H1 (cell line): ENCODE data around the gene OR8K5. TPM values are rescaled to one million over a fixed set of nuclear protein-coding genes. Genes with fewer than 3 reads are reported as not detected.

Experiments used
- HDAC2 ChIP-seq, 2 experiments: fragments of 300-600 bp in 1 of 2; sonication (generic) in 1 of 2; IDR thresholded peaks; 2 replicates each; pipeline ENCODE4 v1.6.1; 2011 to 2012; ENCODE audit warnings: low read depth in 2 of 2, low read length in 2 of 2, mild to moderate bottlenecking in 2 of 2, moderate library complexity in 2 of 2, borderline replicate concordance in 1 of 2, inconsistent platforms in 1 of 2
- POLR2A ChIP-seq, 2 experiments: IDR thresholded peaks; 1 replicate in 1 of 2; 2 replicates in 1 of 2; pipeline ENCODE4 v1.6.1; 2011; ENCODE audit warnings: low read depth in 2 of 2, low read length in 2 of 2, mild to moderate bottlenecking in 2 of 2; ENCODE audit errors: control extremely low read depth in 1 of 2
- POU5F1 ChIP-seq: IDR thresholded peaks from 2 replicates; pipeline ENCODE4 v1.6.1; 2011; ENCODE audit warnings: low read depth, mild to moderate bottlenecking, low read length, moderate library complexity
- RXRA ChIP-seq: IDR thresholded peaks from 2 replicates; pipeline ENCODE4 v1.6.1; 2011; ENCODE audit warnings: low read depth, mild to moderate bottlenecking, low read length, moderate library complexity; ENCODE audit not compliant: insufficient read depth
- SIN3A ChIP-seq, 2 experiments: IDR thresholded peaks in 1 of 2; conservative IDR thresholded peaks in 1 of 2; 2 replicates each; pipeline ENCODE4 v1.6.1; 2011 to 2012; ENCODE audit warnings: low read length in 2 of 2, improper control_type of control experiment in 1 of 2, low read depth in 1 of 2, mild to moderate bottlenecking in 1 of 2
- SRF ChIP-seq: IDR thresholded peaks from 2 replicates; pipeline ENCODE4 v1.6.1; 2011; ENCODE audit warnings: mild to moderate bottlenecking, low read depth, low read length, moderate library complexity
- polyA plus RNA-seq, 7 experiments: library from polyadenylated mRNA; depleted of rRNA in 3 of 7; stranded (reverse) in 5 of 7; unstranded in 2 of 7; fragments of >200 nt in 5 of 7; fragments of 200-250 nt in 2 of 7; gene quantifications; 1 replicate in 5 of 7; 2 replicates in 1 of 7; 4 replicates in 1 of 7; pipeline versions ENCODE4 v1.2.1 to v1.2.3, GENCODE V29; 2011 to 2013; ENCODE audit warnings: missing spikeins in 2 of 7, mixed read lengths in 2 of 7
- total RNA-seq: library from RNA; stranded (reverse); fragmentation: NEBNext Ultra II Directional; extraction: Animal tissue kit (Norgen Biotek cat#: 25700); gene quantifications from 2 replicates; pipeline ENCODE4 v1.2.1, GENCODE V29; 2021

OR8K5 gene
- total and polyA plus RNA-seq, 2 of the 8 experiments (the other 6 are each of a cell fraction or from before 2014, with no cell fraction given): not detected

DNA sequence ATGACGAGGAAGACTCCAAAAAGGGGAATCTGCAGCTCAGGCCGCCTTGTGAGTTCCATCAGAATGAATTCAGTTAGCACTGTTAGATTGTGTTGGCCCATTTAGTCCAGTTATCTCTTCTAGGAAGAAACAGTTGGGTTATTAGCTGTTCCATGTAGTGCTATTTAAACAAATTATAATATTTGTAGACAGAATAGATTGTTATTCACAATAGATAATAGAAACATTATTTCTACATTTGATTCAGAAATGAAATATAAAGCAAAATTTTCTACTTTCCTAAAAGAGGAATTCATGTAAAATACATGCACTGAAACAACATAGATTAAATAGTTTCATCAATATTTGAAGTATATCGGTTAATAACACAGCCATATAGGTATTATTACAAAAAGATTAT is at the start of gene OR8K5 (continued):
- TF ChIP-seq SIN3A (conservative IDR thresholded peaks at IDR 0.05 in 1 of 2, IDR thresholded peaks at IDR 0.05 in 1 of 2; ENCODE audit: low read depth in 1 of 2, low read length in 2 of 2) (no peak), SRF (no peak), HDAC2 (IDR thresholded peaks at IDR 0.05; ENCODE audit: borderline replicate concordance in 1 of 2, low read depth in 2 of 2, low read length in 2 of 2) (no peak), POU5F1 (no peak), POLR2A (IDR thresholded peaks at IDR 0.05; ENCODE audit: control extremely low read depth in 1 of 2, low read depth in 2 of 2, low read length in 2 of 2) (no peak), RXRA (no peak)
